ENCODE data around the gene KNSTRN.

The KNSTRN gene

DNA sequence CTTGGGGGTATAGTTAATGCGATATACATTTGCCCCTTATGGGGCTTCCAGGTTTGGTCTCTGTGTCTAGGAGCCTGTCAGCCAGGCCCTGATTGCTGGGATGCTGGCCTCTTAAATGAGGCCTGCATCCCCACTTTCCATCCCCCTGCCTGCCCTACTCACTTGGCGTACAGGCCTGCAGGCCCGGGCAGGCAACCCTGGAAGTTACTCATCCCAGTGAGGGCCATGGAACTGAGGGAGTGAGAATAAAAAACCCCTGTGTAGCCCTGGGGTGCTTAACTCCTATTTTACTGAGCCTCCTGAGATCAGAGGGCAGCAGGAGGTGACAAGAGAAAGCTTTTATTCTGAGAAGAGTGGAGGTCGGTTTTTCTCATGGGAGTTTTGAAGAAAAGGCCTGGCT is 22.5 kb upstream of the KNSTRN start:
- Histone ChIP-seq H3K4me1 (ENCODE audit: low read length) (peaks cover 16% of the 10 kb centered on the region; the same call in 1 of the 2 replicates), H3K27ac (ENCODE audit: low read length) (no peak overlapping the region), H3K9me3 (ENCODE audit: insufficient read depth, low read length) (no peaks in the 10 kb centered on the region), H3K9ac (ENCODE audit: low read length) (no peak overlapping the region), H3K36me3 (replicated peaks; ENCODE audit: low read depth, low read length) (no peaks in the 10 kb centered on the region), H3K27me3 (ENCODE audit: low read depth, low read length) (no peaks in the 10 kb centered on the region), H4K20me1 (ENCODE audit: insufficient read depth, low read length) (0 out of 2 replicates have a peak, but pooled peaks cover 9% of the 10 kb centered on the region), H2AFZ (ENCODE audit: low read depth, low read length) (no peak overlapping the region), H3K4me3 (ENCODE audit: low read length) (no peak overlapping the region), H3K4me2 (ENCODE audit: low read length) (no peak overlapping the region), H3K79me2 (ENCODE audit: low read length) (no peaks in the 10 kb centered on the region)
- TF ChIP-seq EZH2phosphoT487 (IDR thresholded peaks at IDR 0.05; ENCODE audit: low read depth), result no peak
- TF ChIP-seq, protein P1, sequence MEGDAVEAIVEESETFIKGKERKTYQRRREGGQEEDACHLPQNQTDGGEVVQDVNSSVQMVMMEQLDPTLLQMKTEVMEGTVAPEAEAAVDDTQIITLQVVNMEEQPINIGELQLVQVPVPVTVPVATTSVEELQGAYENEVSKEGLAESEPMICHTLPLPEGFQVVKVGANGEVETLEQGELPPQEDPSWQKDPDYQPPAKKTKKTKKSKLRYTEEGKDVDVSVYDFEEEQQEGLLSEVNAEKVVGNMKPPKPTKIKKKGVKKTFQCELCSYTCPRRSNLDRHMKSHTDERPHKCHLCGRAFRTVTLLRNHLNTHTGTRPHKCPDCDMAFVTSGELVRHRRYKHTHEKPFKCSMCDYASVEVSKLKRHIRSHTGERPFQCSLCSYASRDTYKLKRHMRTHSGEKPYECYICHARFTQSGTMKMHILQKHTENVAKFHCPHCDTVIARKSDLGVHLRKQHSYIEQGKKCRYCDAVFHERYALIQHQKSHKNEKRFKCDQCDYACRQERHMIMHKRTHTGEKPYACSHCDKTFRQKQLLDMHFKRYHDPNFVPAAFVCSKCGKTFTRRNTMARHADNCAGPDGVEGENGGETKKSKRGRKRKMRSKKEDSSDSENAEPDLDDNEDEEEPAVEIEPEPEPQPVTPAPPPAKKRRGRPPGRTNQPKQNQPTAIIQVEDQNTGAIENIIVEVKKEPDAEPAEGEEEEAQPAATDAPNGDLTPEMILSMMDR (IDR thresholded peaks at IDR 0.05; ENCODE audit: low read depth, low read length), result no peak

DNA sequence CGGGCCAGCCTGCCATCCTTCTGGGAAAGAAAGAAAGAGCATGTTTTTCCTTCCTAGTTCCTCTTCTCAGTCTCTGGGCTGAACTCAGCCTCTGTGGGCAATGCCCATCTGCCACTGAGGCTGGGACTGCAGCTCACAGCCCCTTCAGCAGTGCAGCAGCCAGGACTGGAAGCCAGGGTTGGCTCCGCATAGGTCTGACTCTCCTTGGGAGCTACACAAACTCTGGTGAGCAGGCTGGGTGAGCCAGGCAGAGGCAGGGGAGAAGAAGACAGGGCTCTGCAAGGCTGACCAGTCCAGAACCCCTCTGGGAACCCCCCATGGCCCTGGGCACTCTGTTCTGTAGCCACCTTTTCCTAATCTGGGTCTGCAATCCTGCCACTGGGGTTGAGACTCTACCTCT is 20.9 kb upstream of the KNSTRN start:
- Histone ChIP-seq H2AFZ (ENCODE audit: low read depth, low read length) (no peak overlapping the region), H3K9ac (ENCODE audit: low read length) (no peak overlapping the region), H3K27me3 (ENCODE audit: low read depth, low read length) (no peaks in the 10 kb centered on the region), H3K4me3 (ENCODE audit: low read length) (no peak overlapping the region), H3K4me2 (ENCODE audit: low read length) (no peak overlapping the region), H3K27ac (ENCODE audit: low read length) (no peak overlapping the region), H3K79me2 (ENCODE audit: low read length) (no peaks in the 10 kb centered on the region), H4K20me1 (ENCODE audit: insufficient read depth, low read length) (0 out of 2 replicates have a peak, but pooled peaks cover 9% of the 10 kb centered on the region), H3K36me3 (replicated peaks; ENCODE audit: low read depth, low read length) (no peaks in the 10 kb centered on the region), H3K4me1 (ENCODE audit: low read length) (peaks cover 17% of the 10 kb centered on the region; the same call in 1 of the 2 replicates), H3K9me3 (ENCODE audit: insufficient read depth, low read length) (no peaks in the 10 kb centered on the region)
- TF ChIP-seq, protein P1 (IDR thresholded peaks at IDR 0.05; ENCODE audit: low read depth, low read length), result no peak
- TF ChIP-seq EZH2phosphoT487 (IDR thresholded peaks at IDR 0.05; ENCODE audit: low read depth), result no peak

- no peak overlapping the region for H2AFZ ChIP-seq (ENCODE audit: low read depth, low read length)
- H3K4me1 ChIP-seq (ENCODE audit: low read length), result peaks cover 26% of the 10 kb centered on the region
- no peak overlapping the region for H3K9ac ChIP-seq (ENCODE audit: low read length)
- no peak overlapping the region for H3K27ac ChIP-seq (ENCODE audit: low read length)
- H3K4me2 ChIP-seq (ENCODE audit: low read length), result no peak overlapping the region
- H3K27me3 ChIP-seq (ENCODE audit: low read depth, low read length), result no peaks in the 10 kb centered on the region
- H3K79me2 ChIP-seq (ENCODE audit: low read length), result no peaks in the 10 kb centered on the region
- no peak overlapping the region for H3K4me3 ChIP-seq (ENCODE audit: low read length)
- 0 out of 2 replicates have a peak, but pooled peaks cover 7% of the 10 kb centered on the region for H4K20me1 ChIP-seq (ENCODE audit: insufficient read depth, low read length)
- H3K9me3 ChIP-seq (ENCODE audit: insufficient read depth, low read length), result no peaks in the 10 kb centered on the region
- H3K36me3 ChIP-seq (replicated peaks; ENCODE audit: low read depth, low read length), result no peaks in the 10 kb centered on the region
- TF ChIP-seq, protein P1 (IDR thresholded peaks at IDR 0.05; ENCODE audit: low read depth, low read length), result no peak
- no peak for TF ChIP-seq EZH2phosphoT487 (IDR thresholded peaks at IDR 0.05; ENCODE audit: low read depth)
Observed at GRCh38 chr15:40363611-40364010, 18.9 kb upstream of the KNSTRN start.

GRCh38 chr15:40364251-40364650 is 18.3 kb upstream of the KNSTRN start:
- Histone ChIP-seq H3K9me3 (ENCODE audit: insufficient read depth, low read length) (no peaks in the 10 kb centered on the region), H2AFZ (ENCODE audit: low read depth, low read length) (no peak overlapping the region), H3K4me1 (ENCODE audit: low read length) (peaks cover 22% of the 10 kb centered on the region), H3K9ac (ENCODE audit: low read length) (no peak overlapping the region), H3K4me2 (ENCODE audit: low read length) (no peak overlapping the region), H3K27me3 (ENCODE audit: low read depth, low read length) (no peaks in the 10 kb centered on the region), H3K4me3 (ENCODE audit: low read length) (no peak overlapping the region), H3K36me3 (replicated peaks; ENCODE audit: low read depth, low read length) (no peaks in the 10 kb centered on the region), H3K27ac (ENCODE audit: low read length) (no peak overlapping the region), H3K79me2 (ENCODE audit: low read length) (no peaks in the 10 kb centered on the region), H4K20me1 (ENCODE audit: insufficient read depth, low read length) (0 out of 2 replicates have a peak, but pooled peaks cover 5% of the 10 kb centered on the region)
- TF ChIP-seq, protein P1 (IDR thresholded peaks at IDR 0.05; ENCODE audit: low read depth, low read length), result no peak
- TF ChIP-seq EZH2phosphoT487 (IDR thresholded peaks at IDR 0.05; ENCODE audit: low read depth), result no peak

Data from OCI-LY3 (cell line).